HG02623 (cell line): Measurements from ENCODE around the gene DUSP23.

ENCODE experiments used
- ATAC-seq: cut with Tn5 transposase; IDR thresholded peaks from one replicate; pipeline ENCODE4 v1.9.1; 2021; ENCODE audit warnings: moderate library complexity; ENCODE audit not compliant: unreplicated experiment

DUSP23 gene

GRCh38 chr1:159827102-159827490 lies 46.3 kb downstream of the DUSP23 start:
- no peak for ATAC-seq

GRCh38 chr1:159827549-159827948 lies 46.8 kb downstream of the DUSP23 start:
- ATAC-seq = no peak

- ATAC-seq = no peak
Measured at GRCh38 chr1:159828176-159828575, 47.4 kb downstream of the DUSP23 start.

- no peak for ATAC-seq
Measured at GRCh38 chr1:159828581-159829272, 48.0 kb downstream of the DUSP23 start.

- ATAC-seq = peak; percentile 71
Measured at GRCh38 chr1:159829273-159829634, 48.5 kb downstream of the DUSP23 start.

- no peak for ATAC-seq
Measured at GRCh38 chr1:159829822-159830465, 49.2 kb downstream of the DUSP23 start.

GRCh38 chr1:159830722-159831121 lies 50.0 kb downstream of the DUSP23 start:
- no peak for ATAC-seq

- ATAC-seq = no peak
Measured at GRCh38 chr1:159831412-159832141, 50.8 kb downstream of the DUSP23 start.
